Immature natural killer cell (primary cell): ENCODE data around the gene NEUROG2. TPM values are rescaled to one million over a fixed set of nuclear protein-coding genes. Genes with fewer than 3 reads are reported as not detected.
"Not testable (repeated sequence)": the region's sequence is repeated elsewhere in the genome, so short reads cannot be mapped to it uniquely, and the experiment has no call there.

Experiments
- DNase-seq, 3 donors: peaks; one replicate each; pipeline ENCODE4 v3.0.0; 2022; ENCODE audit warnings: mixed read lengths in 1 of 3
- H3K27ac Mint-ChIP-seq, 6 donors: one replicate each; pipeline ENCODE4 v1.8.0; 2020; ENCODE audit warnings: mixed read lengths in 6 of 6, mild to moderate bottlenecking in 5 of 6, inconsistent platforms in 4 of 6, moderate library complexity in 3 of 6
- H3K27me3 Mint-ChIP-seq, 3 donors: one replicate each; pipeline ENCODE4 v1.8.0; 2020 to 2021; ENCODE audit warnings: low read depth in 3 of 3, mild to moderate bottlenecking in 3 of 3, mixed read lengths in 3 of 3, moderate library complexity in 3 of 3, inconsistent platforms in 1 of 3
- H3K36me3 Mint-ChIP-seq, 3 donors: one replicate each; pipeline ENCODE4 v1.8.0; 2020; ENCODE audit warnings: mixed read lengths in 3 of 3, inconsistent platforms in 2 of 3, mild to moderate bottlenecking in 2 of 3
- H3K4me1 Mint-ChIP-seq, 2 donors: one replicate each; pipeline ENCODE4 v1.8.0; 2020; ENCODE audit warnings: inconsistent platforms in 2 of 2, mild to moderate bottlenecking in 2 of 2, mixed read lengths in 2 of 2, moderate library complexity in 1 of 2
- H3K4me3 Mint-ChIP-seq, 5 donors: one replicate each; pipeline ENCODE4 v1.8.0; 2020; ENCODE audit warnings: mild to moderate bottlenecking in 5 of 5, mixed read lengths in 5 of 5, inconsistent platforms in 3 of 5, moderate library complexity in 3 of 5
- H3K9me3 Mint-ChIP-seq, 6 donors: one replicate each; pipeline ENCODE4 v1.8.0; 2020; ENCODE audit warnings: mild to moderate bottlenecking in 6 of 6, mixed read lengths in 6 of 6, inconsistent platforms in 4 of 6, moderate library complexity in 3 of 6
- polyA plus RNA-seq, 3 donors: library from polyadenylated mRNA; unstranded; fragments of 300-500 nt; fragmentation: Illumina TruSeq; gene quantifications; one replicate each; pipeline ENCODE4 v1.2.3, GENCODE V29; 2021

Gene NEUROG2
- polyA plus RNA-seq, 3 donors from 2014 or later: not detected

DNA sequence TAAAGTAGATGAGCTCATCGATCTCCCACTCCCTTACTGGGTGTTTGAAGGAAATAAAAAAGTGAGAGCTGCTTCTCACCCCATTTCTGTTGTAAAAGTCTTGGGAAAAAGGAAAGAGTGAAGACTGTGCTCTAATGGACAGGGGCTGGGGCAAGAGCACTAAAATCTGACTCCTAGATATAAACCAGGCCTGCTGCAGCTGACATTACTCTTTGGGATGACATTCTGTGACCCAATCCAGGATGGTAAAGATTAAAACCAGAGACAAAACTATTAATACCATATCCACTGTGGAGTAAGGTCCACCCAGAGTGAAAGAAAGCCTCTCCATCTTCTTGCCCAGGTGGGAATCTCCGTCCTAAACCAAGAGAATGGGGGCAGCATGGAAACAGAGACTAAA is 20.1 kb upstream of the NEUROG2 start:
- H3K27me3 Mint-ChIP-seq: peaks cover 0 to 7% (median 4%) of the 10 kb centered on the region in 3 donors
- no peaks in the 10 kb centered on the region for H3K9me3 Mint-ChIP-seq
- peaks cover 3 to 16% (median 6%) of the 10 kb centered on the region in 3 donors for H3K36me3 Mint-ChIP-seq
- no peak for DNase-seq
- H3K27ac Mint-ChIP-seq: no peak overlapping the region
- no peak overlapping the region for H3K4me3 Mint-ChIP-seq
- H3K4me1 Mint-ChIP-seq: no peaks in the 10 kb centered on the region

- peaks cover 0 to 9% (median 7%) of the 10 kb centered on the region in 3 donors for H3K27me3 Mint-ChIP-seq
- no peak overlapping the region for H3K4me3 Mint-ChIP-seq
- H3K4me1 Mint-ChIP-seq: no peaks in the 10 kb centered on the region
- no peak overlapping the region for H3K27ac Mint-ChIP-seq
- H3K9me3 Mint-ChIP-seq: no peaks in the 10 kb centered on the region
- DNase-seq: no peak
- peaks cover 0 to 2% (median 0%) of the 10 kb centered on the region in 3 donors for H3K36me3 Mint-ChIP-seq
Measured at GRCh38 chr4:112532267-112532666, 16.3 kb upstream of the NEUROG2 start.

GRCh38 chr4:112531146-112531545 is 15.2 kb upstream of the NEUROG2 start:
- Mint-ChIP-seq H3K27me3 (peaks cover 0 to 9% (median 7%) of the 10 kb centered on the region in 3 donors), H3K27ac (no peak overlapping the region), H3K9me3 (no peaks in the 10 kb centered on the region), H3K4me3 (no peak overlapping the region), H3K4me1 (no peaks in the 10 kb centered on the region), H3K36me3 (no peaks in the 10 kb centered on the region)
- no peak for DNase-seq

DNA sequence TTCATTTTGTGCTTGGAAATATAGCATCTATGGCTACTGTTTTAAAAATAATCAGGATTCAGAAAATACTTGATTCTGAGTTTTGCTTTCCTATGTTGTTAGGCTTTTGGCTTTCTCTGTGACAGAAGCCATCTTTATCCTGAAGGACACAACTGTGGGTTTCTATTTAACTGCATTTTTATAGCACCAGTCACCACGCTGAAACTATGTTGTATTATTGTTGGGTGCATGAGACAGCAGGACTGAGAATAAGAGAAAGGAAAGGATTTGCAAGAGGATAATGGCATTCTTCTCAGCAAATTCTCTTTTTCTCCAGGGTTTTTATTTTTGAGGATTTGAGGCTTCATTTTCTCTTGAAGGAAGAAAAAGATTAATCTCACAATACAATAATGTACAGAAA is 10.1 kb upstream of the NEUROG2 start:
- Mint-ChIP-seq H3K4me3 (no peak overlapping the region), H3K9me3 (peaks cover 0 to 5% (median 0%) of the 10 kb centered on the region in 6 donors), H3K27me3 (peaks cover 12 to 22% (median 19%) of the 10 kb centered on the region in 3 donors), H3K4me1 (peaks cover 12 to 28% of the 10 kb centered on the region in 2 donors), H3K36me3 (no peaks in the 10 kb centered on the region), H3K27ac (no peak overlapping the region)
- DNase-seq: no peak

GRCh38 chr4:112523764-112524505 is 8.0 kb upstream of the NEUROG2 start:
- Mint-ChIP-seq H3K9me3 (peaks cover 0 to 9% (median 0%) of the 10 kb centered on the region in 6 donors), H3K4me3 (peak overlapping the region; percentile 77 to 91 (median 85)), H3K4me1 (peaks cover 16 to 33% of the 10 kb centered on the region in 2 donors), H3K27me3 (peaks cover 25 to 32% (median 26%) of the 10 kb centered on the region in 3 donors), H3K36me3 (no peaks in the 10 kb centered on the region), H3K27ac (no peak overlapping the region)
- DNase-seq: peak; percentile 54 to 64 (median 58)

DNA sequence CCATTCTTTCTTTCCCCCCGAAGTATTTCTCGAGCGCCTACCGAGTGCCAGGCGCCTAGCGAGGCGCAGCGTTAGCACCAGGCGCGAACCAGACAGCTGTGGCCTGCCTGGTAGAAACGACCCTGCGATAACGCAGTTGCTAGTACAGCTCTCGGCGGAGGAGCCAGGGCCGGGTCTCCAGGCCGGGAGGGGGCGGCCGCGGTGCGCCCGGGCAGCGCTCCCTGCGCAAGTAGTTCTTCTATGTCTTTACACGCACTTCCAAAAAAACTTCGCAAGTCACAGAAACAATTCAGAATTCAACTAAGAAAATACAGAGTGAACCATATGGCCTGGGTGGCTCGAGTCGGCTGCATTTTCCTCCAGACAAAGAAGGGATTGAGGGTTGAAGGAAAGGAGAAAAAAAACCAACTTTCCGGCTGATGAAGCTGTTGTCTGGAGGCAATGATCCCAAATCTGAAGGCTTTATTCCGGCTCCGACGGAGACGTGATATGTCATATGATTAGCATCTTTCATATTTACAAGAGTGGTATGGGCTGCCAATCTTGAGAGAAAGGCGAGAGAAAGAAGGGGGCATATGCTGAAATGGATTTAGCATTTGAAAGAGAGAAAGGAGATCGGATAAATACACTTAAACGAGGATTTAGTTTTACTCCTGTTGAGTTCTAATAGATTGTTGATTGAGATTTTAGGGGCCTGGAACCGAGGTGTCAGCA is 7.2 kb upstream of the NEUROG2 start:
- Mint-ChIP-seq H3K27me3 (peaks cover 28 to 37% (median 30%) of the 10 kb centered on the region in 3 donors), H3K4me1 (peaks cover 16 to 34% of the 10 kb centered on the region in 2 donors), H3K4me3 (peak overlapping the region; percentile 77 to 91 (median 85)), H3K27ac (no peak overlapping the region), H3K36me3 (no peaks in the 10 kb centered on the region), H3K9me3 (peaks cover 0 to 9% (median 0%) of the 10 kb centered on the region in 6 donors)
- peak in 2 of 3 donors; percentile 9 to 26 for DNase-seq

DNA sequence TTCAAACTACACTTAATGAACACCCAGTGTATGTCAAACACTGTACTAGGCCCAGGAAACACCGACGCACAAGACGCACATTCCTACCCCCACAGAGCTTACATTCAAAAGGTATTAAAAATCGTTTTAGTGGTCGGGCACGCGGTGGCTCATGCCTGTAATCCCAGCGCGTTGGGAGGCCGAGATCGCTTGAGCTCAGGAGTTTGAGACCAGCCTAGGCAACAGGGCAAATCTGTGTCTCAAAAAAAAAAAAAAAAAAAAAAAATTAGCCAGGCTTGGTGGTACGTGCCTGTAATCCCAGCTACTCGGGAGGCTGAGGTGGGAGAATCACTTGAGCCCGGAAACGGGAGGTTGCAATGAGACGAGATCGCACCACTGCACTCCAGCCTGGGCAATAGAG is 6.5 kb upstream of the NEUROG2 start:
- peak overlapping the region; percentile 34 to 91 (median 85) for H3K4me3 Mint-ChIP-seq
- H3K27me3 Mint-ChIP-seq: peaks cover 34 to 42% (median 34%) of the 10 kb centered on the region in 3 donors
- H3K27ac Mint-ChIP-seq, DNase-seq, H3K36me3 Mint-ChIP-seq, H3K9me3 Mint-ChIP-seq: not testable (repeated sequence)
- peaks cover 22 to 42% of the 10 kb centered on the region in 2 donors for H3K4me1 Mint-ChIP-seq

DNA sequence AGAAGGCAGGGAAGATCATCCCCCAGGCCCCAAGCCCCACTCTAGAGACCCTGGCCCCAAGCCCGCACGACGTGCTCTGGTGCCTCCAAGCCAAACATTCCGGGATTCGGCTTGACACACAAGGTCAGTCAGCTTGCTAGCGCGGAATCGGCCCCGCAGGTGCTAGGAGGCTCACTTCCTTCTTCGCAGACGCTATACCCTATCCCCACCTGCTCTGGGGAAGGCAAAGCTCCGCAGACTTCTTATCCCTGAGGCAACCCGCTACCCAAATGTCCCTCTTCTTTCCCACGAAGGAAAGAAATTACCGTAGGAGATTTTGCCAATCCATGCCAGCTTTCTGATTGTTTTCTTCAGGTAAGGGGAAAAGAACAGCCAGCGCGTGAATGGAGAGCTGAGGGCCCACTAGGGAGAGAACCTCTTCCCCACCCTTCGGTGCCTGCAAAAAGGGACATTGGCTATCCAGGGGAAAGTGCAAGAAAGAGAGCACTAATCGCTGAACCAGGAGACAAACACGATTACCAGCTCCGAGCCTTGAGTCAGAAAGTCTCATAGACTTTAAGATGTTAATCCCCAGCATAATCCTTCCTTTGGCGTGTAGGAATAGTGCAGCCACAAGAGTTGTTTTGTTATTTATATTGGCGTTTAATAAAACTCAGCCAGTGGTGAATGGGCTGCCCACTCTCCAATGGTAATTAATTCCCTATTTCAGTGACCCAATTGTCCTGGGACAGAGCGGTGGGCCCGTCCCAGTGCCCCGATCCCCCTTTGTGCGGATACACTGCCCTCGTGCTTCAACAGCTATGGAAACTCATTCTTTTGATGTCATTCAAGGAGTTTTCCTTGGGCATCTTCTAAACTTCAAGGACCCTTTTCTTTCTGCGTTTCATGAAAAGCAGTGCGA is 5.4 kb upstream of the NEUROG2 start:
- peak overlapping the region in 1 of 5 donors; percentile 34 for H3K4me3 Mint-ChIP-seq
- H3K4me1 Mint-ChIP-seq: peaks cover 30 to 52% of the 10 kb centered on the region in 2 donors
- peaks cover 0 to 9% (median under 1%) of the 10 kb centered on the region in 6 donors for H3K9me3 Mint-ChIP-seq
- no peaks in the 10 kb centered on the region for H3K36me3 Mint-ChIP-seq
- no peak overlapping the region for H3K27ac Mint-ChIP-seq
- H3K27me3 Mint-ChIP-seq: peaks cover 36 to 44% (median 42%) of the 10 kb centered on the region in 3 donors
- DNase-seq: no peak

DNA sequence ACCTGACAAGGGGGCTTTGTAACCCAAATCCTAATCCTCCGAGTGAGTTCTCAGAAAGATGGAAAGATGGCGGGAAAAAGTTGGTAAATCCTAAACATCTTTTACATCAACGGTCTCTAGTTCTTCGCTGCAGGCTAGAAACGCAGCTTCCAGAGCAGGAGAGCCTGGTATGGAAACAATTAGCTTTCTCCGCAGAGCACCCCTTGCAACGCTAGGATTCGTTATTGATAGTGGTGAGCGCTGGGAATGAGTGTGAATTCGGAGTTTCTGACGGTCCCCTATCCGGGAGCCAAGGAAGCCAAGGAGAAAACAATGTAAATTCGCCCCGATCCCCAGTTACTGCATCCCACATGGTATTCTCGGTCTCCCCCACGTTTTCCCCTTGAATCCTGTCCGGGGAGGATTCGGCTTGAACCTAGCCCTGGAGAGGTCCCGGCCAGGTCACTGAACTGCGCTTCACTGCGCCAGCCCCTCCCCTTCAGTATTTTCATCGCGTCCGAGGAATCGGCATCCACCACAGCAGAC is 4.7 kb upstream of the NEUROG2 start:
- H3K4me3 Mint-ChIP-seq: peak overlapping the region in 1 of 5 donors; percentile 5

DNA sequence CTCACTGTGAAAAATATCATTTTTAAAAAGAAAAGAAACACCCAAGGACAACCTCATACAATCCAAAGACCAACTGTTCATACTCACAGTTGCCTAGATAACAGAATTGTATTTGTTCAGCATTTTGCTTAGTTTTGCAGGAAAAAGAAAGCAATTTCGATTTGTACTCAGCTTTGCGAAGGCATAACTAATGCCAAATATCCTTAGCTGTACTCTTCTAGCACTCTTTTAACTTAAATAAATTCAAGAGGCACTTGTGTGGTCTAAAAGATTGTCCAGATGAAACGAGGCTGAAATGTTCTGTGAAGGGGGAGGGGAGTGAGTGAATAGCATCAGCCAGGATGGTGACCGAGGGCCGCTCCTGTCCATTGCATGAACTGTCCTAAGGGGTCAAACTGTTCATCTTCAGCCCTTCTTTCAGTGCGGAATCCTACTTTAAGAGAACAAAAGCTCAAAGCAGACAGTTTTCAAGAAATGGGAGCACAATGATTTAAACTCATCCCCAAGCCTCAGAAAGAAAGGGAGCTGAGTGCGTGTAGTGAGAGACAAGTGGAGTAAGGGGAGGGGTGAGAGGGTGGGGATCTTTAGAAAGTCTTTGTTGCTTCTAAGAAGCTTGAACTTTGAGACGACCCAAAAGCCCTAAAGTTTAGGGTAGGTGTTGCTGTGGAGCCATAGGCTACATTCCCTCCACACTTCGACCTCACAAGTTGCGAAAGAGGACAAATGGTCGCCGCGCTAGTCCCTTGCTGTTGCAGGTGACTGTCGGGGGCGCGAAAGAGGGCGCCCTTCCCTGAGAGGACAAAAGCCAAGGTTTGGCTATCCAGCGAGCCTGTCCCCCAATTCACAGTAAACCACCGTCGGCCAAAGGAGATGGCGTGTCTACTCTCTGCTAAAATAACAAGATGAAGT is 4.0 kb upstream of the NEUROG2 start:
- peaks cover 41 to 48% (median 47%) of the 10 kb centered on the region in 3 donors for H3K27me3 Mint-ChIP-seq
- peaks cover 37 to 67% of the 10 kb centered on the region in 2 donors for H3K4me1 Mint-ChIP-seq
- H3K9me3 Mint-ChIP-seq: peaks cover 0 to 9% (median under 1%) of the 10 kb centered on the region in 6 donors
- H3K36me3 Mint-ChIP-seq: no peaks in the 10 kb centered on the region
- no peak overlapping the region for H3K27ac Mint-ChIP-seq
- peak overlapping the region in 1 of 5 donors; percentile 38 for H3K4me3 Mint-ChIP-seq
- DNase-seq: no peak

More for the DNA sequence above, 4.7 kb upstream of the NEUROG2 start:
- Mint-ChIP-seq H3K36me3 (no peaks in the 10 kb centered on the region), H3K27me3 (peaks cover 38 to 44% (median 44%) of the 10 kb centered on the region in 3 donors), H3K4me1 (peaks cover 33 to 59% of the 10 kb centered on the region in 2 donors), H3K27ac (no peak overlapping the region), H3K9me3 (peaks cover 0 to 9% (median under 1%) of the 10 kb centered on the region in 6 donors)
- no peak for DNase-seq

GRCh38 chr4:112518675-112519074 is 2.7 kb upstream of the NEUROG2 start:
- Mint-ChIP-seq H3K27me3 (peaks cover 41 to 55% (median 54%) of the 10 kb centered on the region in 3 donors), H3K36me3 (no peaks in the 10 kb centered on the region), H3K4me3 (no peak overlapping the region), H3K9me3 (peaks cover 0 to 9% (median 2%) of the 10 kb centered on the region in 6 donors), H3K4me1 (peaks cover 43 to 75% of the 10 kb centered on the region in 2 donors), H3K27ac (no peak overlapping the region)
- no peak for DNase-seq

- Mint-ChIP-seq H3K9me3 (peaks cover 0 to 9% (median 2%) of the 10 kb centered on the region in 6 donors), H3K4me1 (peaks cover 38 to 69% of the 10 kb centered on the region in 2 donors), H3K36me3 (no peaks in the 10 kb centered on the region), H3K4me3 (peak overlapping the region in 4 of 5 donors; percentile 4 to 49 (median 32)), H3K27ac (no peak overlapping the region), H3K27me3 (peaks cover 38 to 56% (median 54%) of the 10 kb centered on the region in 3 donors)
- DNase-seq: no peak
Measured at GRCh38 chr4:112517911-112518310, 1.9 kb upstream of the NEUROG2 start.
